ENCODE measurements around the gene LRRC4C. TPM values are rescaled to one million over a fixed set of nuclear protein-coding genes. Genes with fewer than 3 reads are reported as not detected.

Gene LRRC4C
- total RNA-seq, 1 experiment from 2014 or later, result 0.15 TPM

- H3K4me3 ChIP-seq (ENCODE audit: low read depth in 2 of 2, low read length in 2 of 2), result no peak overlapping the region
- TF ChIP-seq, protein P1, sequence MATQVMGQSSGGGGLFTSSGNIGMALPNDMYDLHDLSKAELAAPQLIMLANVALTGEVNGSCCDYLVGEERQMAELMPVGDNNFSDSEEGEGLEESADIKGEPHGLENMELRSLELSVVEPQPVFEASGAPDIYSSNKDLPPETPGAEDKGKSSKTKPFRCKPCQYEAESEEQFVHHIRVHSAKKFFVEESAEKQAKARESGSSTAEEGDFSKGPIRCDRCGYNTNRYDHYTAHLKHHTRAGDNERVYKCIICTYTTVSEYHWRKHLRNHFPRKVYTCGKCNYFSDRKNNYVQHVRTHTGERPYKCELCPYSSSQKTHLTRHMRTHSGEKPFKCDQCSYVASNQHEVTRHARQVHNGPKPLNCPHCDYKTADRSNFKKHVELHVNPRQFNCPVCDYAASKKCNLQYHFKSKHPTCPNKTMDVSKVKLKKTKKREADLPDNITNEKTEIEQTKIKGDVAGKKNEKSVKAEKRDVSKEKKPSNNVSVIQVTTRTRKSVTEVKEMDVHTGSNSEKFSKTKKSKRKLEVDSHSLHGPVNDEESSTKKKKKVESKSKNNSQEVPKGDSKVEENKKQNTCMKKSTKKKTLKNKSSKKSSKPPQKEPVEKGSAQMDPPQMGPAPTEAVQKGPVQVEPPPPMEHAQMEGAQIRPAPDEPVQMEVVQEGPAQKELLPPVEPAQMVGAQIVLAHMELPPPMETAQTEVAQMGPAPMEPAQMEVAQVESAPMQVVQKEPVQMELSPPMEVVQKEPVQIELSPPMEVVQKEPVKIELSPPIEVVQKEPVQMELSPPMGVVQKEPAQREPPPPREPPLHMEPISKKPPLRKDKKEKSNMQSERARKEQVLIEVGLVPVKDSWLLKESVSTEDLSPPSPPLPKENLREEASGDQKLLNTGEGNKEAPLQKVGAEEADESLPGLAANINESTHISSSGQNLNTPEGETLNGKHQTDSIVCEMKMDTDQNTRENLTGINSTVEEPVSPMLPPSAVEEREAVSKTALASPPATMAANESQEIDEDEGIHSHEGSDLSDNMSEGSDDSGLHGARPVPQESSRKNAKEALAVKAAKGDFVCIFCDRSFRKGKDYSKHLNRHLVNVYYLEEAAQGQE (IDR thresholded peaks at IDR 0.05; ENCODE audit: insufficient read depth in 1 of 2, low read depth in 2 of 2, low read length in 1 of 2), result no peak
- TF ChIP-seq TCF7L2 (IDR thresholded peaks at IDR 0.05; ENCODE audit: low read depth, low read length) (no peak), POLR2AphosphoS5 (IDR thresholded peaks at IDR 0.05; ENCODE audit: low read depth, low read length) (no peak), SIN3A (IDR thresholded peaks at IDR 0.05; ENCODE audit: borderline replicate concordance, insufficient read depth, low read depth, low read length) (no peak)
- intact Hi-C loops (cut with micrococcal nuclease; ENCODE audit: unreplicated experiment) (no loop called here), in situ Hi-C loops (cut with HindIII; ENCODE audit: low pct_unique_long_range_greater_than_20kb, low sequenced_read_pairs) (no loop called here)
- ChIA-PET POLR2A (no interaction called here), CTCF (no interaction called here)
- H3K36me3 ChIP-seq (ENCODE audit: control insufficient read depth, insufficient read depth, low read length), result no peaks in the 10 kb centered on the region
- no TSS peak for BruUV-seq (replicated peaks)
- H3K27me3 ChIP-seq (ENCODE audit: control insufficient read depth, insufficient read depth, low read length), result no peaks in the 10 kb centered on the region
- no peak for ATAC-seq
- H3K9me3 ChIP-seq (ENCODE audit: control insufficient read depth, insufficient read depth, low read depth, low read length), result no peaks in the 10 kb centered on the region
- H3K4me1 ChIP-seq (ENCODE audit: control insufficient read depth, insufficient read depth, low read length), result no peaks in the 10 kb centered on the region
- no peak overlapping the region for H3K27ac ChIP-seq (ENCODE audit: low read length)
- no peak for DNase-seq (ENCODE audit: low read depth, low spot score)
Observed at GRCh38 chr11:40407355-40407754, 1052.1 kb downstream of the LRRC4C start.

- TF ChIP-seq SIN3A (IDR thresholded peaks at IDR 0.05; ENCODE audit: borderline replicate concordance, insufficient read depth, low read depth, low read length) (no peak), POLR2AphosphoS5 (IDR thresholded peaks at IDR 0.05; ENCODE audit: low read depth, low read length) (no peak), CTCF (IDR thresholded peaks at IDR 0.05) (no peak), TCF7L2 (IDR thresholded peaks at IDR 0.05; ENCODE audit: low read depth, low read length) (no peak)
- TF ChIP-seq, protein P1 (IDR thresholded peaks at IDR 0.05; ENCODE audit: insufficient read depth in 1 of 2, low read depth in 2 of 2, low read length in 1 of 2), result no peak
- ChIA-PET CTCF (no interaction called here), POLR2A (interaction anchor here (0.6 kb wide), 1 partner anchor 590 kb away, joined by 3 read pairs; no protein-coding TSS in a partner anchor)
- Histone ChIP-seq H3K9me3 (ENCODE audit: control insufficient read depth, insufficient read depth, low read depth, low read length) (no peaks in the 10 kb centered on the region), H3K27ac (ENCODE audit: low read length) (no peak overlapping the region), H3K4me1 (ENCODE audit: control insufficient read depth, insufficient read depth, low read length) (no peaks in the 10 kb centered on the region), H3K27me3 (ENCODE audit: control insufficient read depth, insufficient read depth, low read length) (no peaks in the 10 kb centered on the region), H3K4me3 (ENCODE audit: low read depth in 2 of 2, low read length in 2 of 2) (no peak overlapping the region), H3K36me3 (ENCODE audit: control insufficient read depth, insufficient read depth, low read length) (no peaks in the 10 kb centered on the region)
- intact Hi-C loops (cut with micrococcal nuclease; ENCODE audit: unreplicated experiment) (no loop called here), in situ Hi-C loops (cut with HindIII; ENCODE audit: low pct_unique_long_range_greater_than_20kb, low sequenced_read_pairs) (no loop called here)
- DNase-seq (ENCODE audit: low read depth, low spot score) (no peak), ATAC-seq (no peak)
- BruUV-seq (replicated peaks), result no TSS peak
Observed at GRCh38 chr11:40405614-40406013, 1053.8 kb downstream of the LRRC4C start.

Measured in Panc1 (cell line).